ENCODE measurements around the gene ZNF516. TPM values are rescaled to one million over a fixed set of nuclear protein-coding genes. Genes with fewer than 3 reads are reported as not detected.

Gene ZNF516
- total RNA-seq, 1 donor from 2014 or later: 21.6 TPM

DNA sequence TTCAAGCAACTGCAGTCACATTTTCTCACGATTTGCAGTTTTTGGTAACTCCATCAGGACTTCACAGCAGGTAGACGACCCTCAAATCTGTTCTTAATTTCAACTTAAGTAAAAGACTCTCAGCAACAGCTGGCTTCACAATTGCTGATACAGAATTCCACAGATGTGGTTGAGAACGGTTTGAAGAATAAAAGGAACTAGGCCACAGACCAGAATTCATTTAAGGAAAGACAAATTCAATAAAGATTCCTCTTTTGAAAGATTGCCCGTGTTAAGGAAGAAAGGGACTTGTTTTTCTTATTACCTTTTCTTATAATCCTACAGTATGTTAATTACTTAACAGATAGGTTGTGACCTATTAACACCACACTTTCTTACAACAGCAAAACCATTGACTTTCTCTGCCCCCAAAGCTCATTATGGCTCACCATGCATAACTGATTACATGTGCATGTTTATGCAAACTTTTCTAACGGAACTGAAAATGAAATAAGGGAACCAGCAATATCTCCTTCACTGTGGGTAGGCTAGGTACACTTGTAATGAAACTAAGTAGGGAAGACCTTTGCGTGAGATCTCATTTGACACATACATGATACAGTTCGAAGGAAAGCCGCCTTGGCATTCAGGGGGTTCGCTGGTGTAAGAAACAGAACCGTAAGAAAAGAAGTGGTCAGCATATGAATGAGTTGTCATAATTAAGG, 4.7 kb upstream of the ZNF516 start:
- Histone ChIP-seq H3K4me1 (peaks cover 3 to 4% of the 10 kb centered on the region in 2 donors), H3K9me3 (no peaks in the 10 kb centered on the region), H3K36me3 (no peaks in the 10 kb centered on the region), H3K27ac (no peak overlapping the region), H3K4me3 (no peak overlapping the region), H3K27me3 (no peaks in the 10 kb centered on the region)
- intact Hi-C loops (cut with DNase I): loop anchor here (10.0 kb wide), 3 partner anchors 1285 to 2005 kb away; partner anchors contain the start of genes CNDP2, TSHZ1 and ZNF407
- TF ChIP-seq, protein P1, sequence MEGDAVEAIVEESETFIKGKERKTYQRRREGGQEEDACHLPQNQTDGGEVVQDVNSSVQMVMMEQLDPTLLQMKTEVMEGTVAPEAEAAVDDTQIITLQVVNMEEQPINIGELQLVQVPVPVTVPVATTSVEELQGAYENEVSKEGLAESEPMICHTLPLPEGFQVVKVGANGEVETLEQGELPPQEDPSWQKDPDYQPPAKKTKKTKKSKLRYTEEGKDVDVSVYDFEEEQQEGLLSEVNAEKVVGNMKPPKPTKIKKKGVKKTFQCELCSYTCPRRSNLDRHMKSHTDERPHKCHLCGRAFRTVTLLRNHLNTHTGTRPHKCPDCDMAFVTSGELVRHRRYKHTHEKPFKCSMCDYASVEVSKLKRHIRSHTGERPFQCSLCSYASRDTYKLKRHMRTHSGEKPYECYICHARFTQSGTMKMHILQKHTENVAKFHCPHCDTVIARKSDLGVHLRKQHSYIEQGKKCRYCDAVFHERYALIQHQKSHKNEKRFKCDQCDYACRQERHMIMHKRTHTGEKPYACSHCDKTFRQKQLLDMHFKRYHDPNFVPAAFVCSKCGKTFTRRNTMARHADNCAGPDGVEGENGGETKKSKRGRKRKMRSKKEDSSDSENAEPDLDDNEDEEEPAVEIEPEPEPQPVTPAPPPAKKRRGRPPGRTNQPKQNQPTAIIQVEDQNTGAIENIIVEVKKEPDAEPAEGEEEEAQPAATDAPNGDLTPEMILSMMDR (IDR thresholded peaks at IDR 0.05): no peak
- DNase-seq (ENCODE audit: low spot score in 2 of 2): no peak

DNA sequence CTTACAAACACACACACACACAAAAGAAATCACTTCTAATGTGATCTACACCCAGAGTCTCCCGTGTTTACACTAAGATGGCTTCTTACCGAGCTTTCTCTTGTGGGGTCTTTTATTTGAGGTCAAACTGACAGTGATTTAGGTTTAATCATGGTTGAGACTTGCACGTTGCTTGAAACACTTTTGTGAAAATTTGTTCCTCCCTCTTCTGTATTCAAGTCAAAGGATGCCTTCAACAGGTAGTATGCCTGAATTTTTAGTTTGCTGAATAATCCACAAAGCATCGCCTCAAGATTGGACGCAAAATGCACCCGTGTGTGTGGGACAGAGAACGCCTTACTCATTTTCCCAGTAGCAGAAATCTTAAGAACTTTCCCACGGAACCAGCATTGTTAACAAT, 4.0 kb upstream of the ZNF516 start:
- Histone ChIP-seq H3K4me3 (no peak overlapping the region), H3K9me3 (no peaks in the 10 kb centered on the region), H3K27ac (no peak overlapping the region), H3K4me1 (peaks cover 3 to 7% of the 10 kb centered on the region in 2 donors), H3K27me3 (no peaks in the 10 kb centered on the region), H3K36me3 (no peaks in the 10 kb centered on the region)
- intact Hi-C loops (cut with DNase I): loop anchor here (10.0 kb wide), 3 partner anchors 1284 to 2004 kb away; partner anchors contain the start of genes CNDP2, TSHZ1 and ZNF407
- TF ChIP-seq, protein P1 (IDR thresholded peaks at IDR 0.05): no peak
- DNase-seq (ENCODE audit: low spot score in 2 of 2): no peak

DNA sequence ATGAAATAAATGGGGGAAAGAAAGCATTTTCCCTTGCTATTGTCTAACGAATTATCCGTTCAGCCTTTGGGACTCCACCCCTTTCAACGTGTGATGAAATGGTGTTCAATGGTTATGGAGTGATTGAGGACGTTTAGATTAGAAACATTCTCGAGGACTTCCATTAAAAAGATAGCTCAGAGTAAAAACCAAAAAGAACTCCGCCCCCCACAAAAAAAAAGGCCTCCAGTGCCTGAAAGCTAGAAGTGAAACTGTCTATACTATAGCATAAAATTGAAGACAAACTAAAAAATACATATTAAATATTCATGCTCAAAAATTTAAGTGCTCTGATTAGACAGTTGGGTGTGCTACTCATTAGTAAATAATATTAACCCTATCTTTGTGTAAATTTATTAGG, 3.0 kb upstream of the ZNF516 start:
- Histone ChIP-seq H3K9me3 (no peaks in the 10 kb centered on the region), H3K27ac (no peak overlapping the region), H3K27me3 (no peaks in the 10 kb centered on the region), H3K4me1 (peaks cover 6 to 7% of the 10 kb centered on the region in 2 donors), H3K4me3 (no peak overlapping the region), H3K36me3 (no peaks in the 10 kb centered on the region)
- intact Hi-C loops (cut with DNase I): loop anchor here (10.0 kb wide), 3 partner anchors 1283 to 2003 kb away; partner anchors contain the start of genes CNDP2, TSHZ1 and ZNF407
- no peak for DNase-seq (ENCODE audit: low spot score in 2 of 2)
- TF ChIP-seq, protein P1 (IDR thresholded peaks at IDR 0.05): no peak

DNA sequence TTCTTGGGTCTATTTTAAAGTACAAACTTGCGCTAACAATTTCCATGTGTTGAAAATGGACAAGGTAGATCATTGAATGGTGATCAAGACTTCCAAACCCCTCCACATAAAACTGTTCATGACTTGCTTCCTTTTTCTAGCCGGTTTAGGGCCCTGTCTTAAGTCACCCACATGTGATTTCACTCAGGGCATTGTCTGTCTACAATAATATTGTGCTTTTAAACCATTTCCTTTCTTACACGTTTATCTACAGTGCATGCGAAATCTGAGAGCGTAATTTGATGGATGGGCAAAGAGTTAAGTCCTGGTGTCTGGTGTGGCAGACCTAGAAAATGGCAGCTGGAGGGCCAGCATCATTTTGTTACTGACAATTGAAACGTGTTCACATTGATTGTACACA, 2.0 kb upstream of the ZNF516 start:
- Histone ChIP-seq H3K36me3 (no peaks in the 10 kb centered on the region), H3K27me3 (no peaks in the 10 kb centered on the region), H3K4me3 (no peak overlapping the region), H3K9me3 (no peaks in the 10 kb centered on the region), H3K27ac (no peak overlapping the region), H3K4me1 (peaks cover 6 to 7% of the 10 kb centered on the region in 2 donors)
- TF ChIP-seq, protein P1 (IDR thresholded peaks at IDR 0.05): no peak
- intact Hi-C loops (cut with DNase I): loop anchor here (10.0 kb wide), 3 partner anchors 1282 to 2002 kb away; partner anchors contain the start of genes CNDP2, TSHZ1 and ZNF407
- no peak for DNase-seq (ENCODE audit: low spot score in 2 of 2)

DNA sequence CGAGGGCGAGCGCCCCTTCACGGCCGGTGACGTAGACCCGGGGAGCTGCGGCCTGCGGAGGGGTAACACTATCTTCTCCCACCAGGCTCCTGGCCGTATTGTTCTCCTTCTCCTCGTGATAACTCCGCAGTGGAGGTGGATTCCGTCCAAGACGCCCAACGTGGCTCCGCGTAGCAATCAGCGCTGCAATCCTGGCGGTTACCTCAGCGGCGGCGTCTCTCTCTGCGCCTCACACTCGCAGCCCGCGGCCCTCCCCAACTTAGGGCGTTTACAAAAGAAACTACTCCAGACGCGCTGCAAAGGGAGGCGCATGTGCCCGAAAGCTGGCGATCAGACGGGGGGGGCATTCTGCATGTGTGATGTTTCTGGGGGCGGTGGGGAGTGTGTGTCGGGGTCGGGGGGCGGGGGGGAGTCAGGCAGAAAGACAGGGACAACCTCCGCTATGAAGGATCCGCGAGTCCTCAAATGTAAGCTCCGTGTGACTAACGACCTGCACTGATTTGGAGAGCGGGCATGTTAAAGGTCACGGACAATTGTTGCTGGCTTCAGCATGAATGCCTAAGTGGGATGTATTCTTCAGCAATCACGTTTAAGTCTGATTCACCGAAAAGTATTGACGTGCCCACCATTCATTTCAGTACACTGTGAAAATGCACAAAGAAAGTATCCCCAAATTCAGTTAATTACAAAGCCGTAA, 1.3 kb upstream of the ZNF516 start:
- TF ChIP-seq, protein P1 (IDR thresholded peaks at IDR 0.05): no peak
- intact Hi-C loops (cut with DNase I): loop anchor here (10.0 kb wide), 3 partner anchors 1282 to 2002 kb away; partner anchors contain the start of genes CNDP2, TSHZ1 and ZNF407
- H3K4me3 ChIP-seq: peak overlapping the region; percentile 78 to 80
- H3K9me3 ChIP-seq: no peaks in the 10 kb centered on the region
- H3K36me3 ChIP-seq: no peaks in the 10 kb centered on the region
- peaks cover 6 to 7% of the 10 kb centered on the region in 2 donors for H3K4me1 ChIP-seq
- H3K27ac ChIP-seq: peak overlapping the region; percentile 49 to 54
- peak in 1 of 2 donors; percentile 83 for DNase-seq (ENCODE audit: low spot score in 2 of 2)
- H3K27me3 ChIP-seq: no peaks in the 10 kb centered on the region

All from ascending aorta (tissue), 2 donors.